Lower leg skin (tissue), 3 donors: ENCODE data around the gene INSYN2B.

Experiments
- POLR2A ChIP-seq, 2 donors: fragments of 450-650 bp; IDR thresholded peaks; one replicate each; pipeline ENCODE4 v1.6.1; 2016 to 2017; ENCODE audit warnings: antibody characterized with exemption in 2 of 2, mild to moderate bottlenecking in 1 of 2, moderate library complexity in 1 of 2
- TF ChIP-seq, protein P1 (sequence below), 3 donors: fragments of 450-650 bp; IDR thresholded peaks; one replicate each; pipeline ENCODE4 v1.5.1; 2016; ENCODE audit warnings: antibody characterized with exemption in 3 of 3, mild to moderate bottlenecking in 3 of 3, moderate library complexity in 2 of 3

GRCh38 chr5:169939731-169940130 is 40.6 kb downstream of the INSYN2B start:
- TF ChIP-seq, protein P1, sequence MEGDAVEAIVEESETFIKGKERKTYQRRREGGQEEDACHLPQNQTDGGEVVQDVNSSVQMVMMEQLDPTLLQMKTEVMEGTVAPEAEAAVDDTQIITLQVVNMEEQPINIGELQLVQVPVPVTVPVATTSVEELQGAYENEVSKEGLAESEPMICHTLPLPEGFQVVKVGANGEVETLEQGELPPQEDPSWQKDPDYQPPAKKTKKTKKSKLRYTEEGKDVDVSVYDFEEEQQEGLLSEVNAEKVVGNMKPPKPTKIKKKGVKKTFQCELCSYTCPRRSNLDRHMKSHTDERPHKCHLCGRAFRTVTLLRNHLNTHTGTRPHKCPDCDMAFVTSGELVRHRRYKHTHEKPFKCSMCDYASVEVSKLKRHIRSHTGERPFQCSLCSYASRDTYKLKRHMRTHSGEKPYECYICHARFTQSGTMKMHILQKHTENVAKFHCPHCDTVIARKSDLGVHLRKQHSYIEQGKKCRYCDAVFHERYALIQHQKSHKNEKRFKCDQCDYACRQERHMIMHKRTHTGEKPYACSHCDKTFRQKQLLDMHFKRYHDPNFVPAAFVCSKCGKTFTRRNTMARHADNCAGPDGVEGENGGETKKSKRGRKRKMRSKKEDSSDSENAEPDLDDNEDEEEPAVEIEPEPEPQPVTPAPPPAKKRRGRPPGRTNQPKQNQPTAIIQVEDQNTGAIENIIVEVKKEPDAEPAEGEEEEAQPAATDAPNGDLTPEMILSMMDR (IDR thresholded peaks at IDR 0.05), result no peak
- TF ChIP-seq POLR2A (IDR thresholded peaks at IDR 0.05), result no peak
